Left lung (tissue), 10 donors: ENCODE results near the gene MYZAP. TPM values are rescaled to one million over a fixed set of nuclear protein-coding genes. Genes with fewer than 3 reads are reported as not detected.

Experiments used
- ATAC-seq: fragments of 200-7000 bp; cut with Tn5 transposase; one replicate; pipeline ENCODE4 v1.9.1; 2020; ENCODE audit warnings: moderate library complexity
- DNase-seq, 4 donors: peaks; one replicate each; pipeline ENCODE4 v3.0.0-alpha.2; 2013 to 2020
- H3K27ac ChIP-seq, 2 donors: fragments of 200-600 bp; sonication (generic) in 1 of 2; one replicate each; pipeline versions ENCODE4 v1.5.0 to v1.8.0; 2020 to 2021
- H3K27me3 ChIP-seq, 2 donors: fragments of 200-600 bp; sonication (generic) in 1 of 2; one replicate each; pipeline versions ENCODE4 v1.5.0 to v1.8.0; 2020 to 2021
- H3K36me3 ChIP-seq, 2 donors: fragments of 200-600 bp; sonication (generic) in 1 of 2; one replicate each; pipeline versions ENCODE4 v1.5.0 to v1.8.0; 2020 to 2021
- H3K4me1 ChIP-seq, 2 donors: fragments of 200-600 bp; one replicate each; pipeline ENCODE4 v1.8.0; 2021
- H3K4me3 ChIP-seq, 2 donors: fragments of 200-600 bp; sonication (generic) in 1 of 2; one replicate each; pipeline versions ENCODE4 v1.5.0 to v1.8.0; 2020 to 2021; ENCODE audit warnings: mild to moderate bottlenecking in 1 of 2
- H3K9me3 ChIP-seq, 2 donors: fragments of 200-600 bp; sonication (generic) in 1 of 2; one replicate each; pipeline versions ENCODE4 v1.5.0 to v1.8.0; 2020 to 2021
- intact Hi-C, 2 donors: fragments of 100-400 bp; cut with DNase I; formaldehyde crosslinking; loops; one replicate each; pipeline versions ENCODE4 v1.11.2 to v1.14.2; 2022
- polyA plus RNA-seq, 6 donors: library from polyadenylated mRNA; unstranded; fragments of 120-200 nt; gene quantifications; one replicate each; pipeline ENCODE4 v1.2.1, GENCODE V29; 2013; ENCODE audit not compliant: insufficient read length in 6 of 6
- total RNA-seq, 2 donors: library from RNA; stranded (reverse); fragmentation: NEBNext Ultra II Directional; extraction: Animal tissue kit (Norgen Biotek cat#: 25700); gene quantifications; one replicate each; pipeline ENCODE4 v1.2.1, GENCODE V29; 2021
- TF ChIP-seq, protein P1 (sequence below), 2 donors: fragments of 200-600 bp; sonication (generic) in 1 of 2; IDR thresholded peaks; one replicate each; pipeline versions ENCODE4 v1.5.0 to v1.8.0; 2021; ENCODE audit warnings: antibody characterized with exemption in 2 of 2
- donor health status: DM: no; HTN: yes; CAD: no.
- donor health status: DM: no; HTN: no; CAD: no.

The MYZAP gene
- total and polyA plus RNA-seq, 8 donors: 17.1 to 66.1 (median 63.6) TPM

DNA sequence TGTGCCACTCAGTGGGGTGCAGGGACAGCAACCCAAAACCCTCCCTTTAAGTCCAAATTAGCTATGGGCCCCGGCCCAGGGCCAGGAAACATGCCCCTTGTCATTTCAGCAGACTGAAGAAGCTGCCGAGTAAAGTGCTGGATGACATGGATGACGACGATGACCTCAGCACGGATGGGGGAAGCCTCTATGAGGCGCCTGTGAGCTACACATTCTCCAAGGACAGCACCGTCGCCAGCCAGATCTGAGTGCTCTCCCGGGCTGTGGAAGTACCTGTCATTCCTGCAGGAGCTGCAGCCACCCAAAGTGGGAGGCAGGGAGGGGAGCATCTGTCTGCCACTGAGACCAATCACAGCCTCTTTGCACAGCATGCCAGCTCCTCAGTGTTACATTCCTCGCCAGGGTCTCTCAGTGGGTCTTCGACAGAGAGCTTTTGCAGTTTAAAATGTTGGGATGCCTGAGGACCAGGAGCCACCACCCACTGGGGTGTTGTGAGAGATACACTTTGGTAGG is 44.4 kb upstream of the MYZAP start:
- no peaks in the 10 kb centered on the region for H3K9me3 ChIP-seq
- intact Hi-C loops: no loop called here
- TF ChIP-seq, protein P1, sequence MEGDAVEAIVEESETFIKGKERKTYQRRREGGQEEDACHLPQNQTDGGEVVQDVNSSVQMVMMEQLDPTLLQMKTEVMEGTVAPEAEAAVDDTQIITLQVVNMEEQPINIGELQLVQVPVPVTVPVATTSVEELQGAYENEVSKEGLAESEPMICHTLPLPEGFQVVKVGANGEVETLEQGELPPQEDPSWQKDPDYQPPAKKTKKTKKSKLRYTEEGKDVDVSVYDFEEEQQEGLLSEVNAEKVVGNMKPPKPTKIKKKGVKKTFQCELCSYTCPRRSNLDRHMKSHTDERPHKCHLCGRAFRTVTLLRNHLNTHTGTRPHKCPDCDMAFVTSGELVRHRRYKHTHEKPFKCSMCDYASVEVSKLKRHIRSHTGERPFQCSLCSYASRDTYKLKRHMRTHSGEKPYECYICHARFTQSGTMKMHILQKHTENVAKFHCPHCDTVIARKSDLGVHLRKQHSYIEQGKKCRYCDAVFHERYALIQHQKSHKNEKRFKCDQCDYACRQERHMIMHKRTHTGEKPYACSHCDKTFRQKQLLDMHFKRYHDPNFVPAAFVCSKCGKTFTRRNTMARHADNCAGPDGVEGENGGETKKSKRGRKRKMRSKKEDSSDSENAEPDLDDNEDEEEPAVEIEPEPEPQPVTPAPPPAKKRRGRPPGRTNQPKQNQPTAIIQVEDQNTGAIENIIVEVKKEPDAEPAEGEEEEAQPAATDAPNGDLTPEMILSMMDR (IDR thresholded peaks at IDR 0.05): no peak
- H3K4me1 ChIP-seq: peaks cover 15 to 22% of the 10 kb centered on the region in 2 donors
- no peak overlapping the region for H3K4me3 ChIP-seq
- H3K36me3 ChIP-seq: peaks cover 0 to 14% of the 10 kb centered on the region in 2 donors
- ATAC-seq: no peak
- DNase-seq: no peak
- H3K27me3 ChIP-seq: no peaks in the 10 kb centered on the region
- H3K27ac ChIP-seq: no peak overlapping the region

DNA sequence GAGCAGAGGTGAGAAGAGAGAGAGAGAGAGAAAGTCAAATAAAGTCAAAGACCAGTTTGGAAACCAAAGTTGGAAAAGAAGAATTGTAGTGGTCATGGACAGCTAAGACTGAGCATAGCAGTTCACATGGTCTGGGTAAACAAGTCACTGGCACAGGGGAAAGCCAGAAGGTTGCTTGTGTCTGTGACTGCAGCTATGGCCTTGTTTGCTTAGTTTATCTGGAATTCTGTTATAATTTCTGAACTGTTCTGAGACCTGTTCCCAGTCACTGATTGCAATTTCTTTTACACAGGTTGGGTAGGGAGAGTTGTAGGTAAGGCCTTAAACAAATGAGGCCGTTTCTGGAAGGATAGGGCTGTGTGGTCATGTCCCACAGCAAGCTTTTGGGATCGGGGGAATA is 43.4 kb upstream of the MYZAP start:
- Histone ChIP-seq H3K4me1 (peaks cover 15 to 30% of the 10 kb centered on the region in 2 donors), H3K36me3 (peaks cover 0 to 14% of the 10 kb centered on the region in 2 donors), H3K27me3 (no peaks in the 10 kb centered on the region), H3K4me3 (no peak overlapping the region), H3K9me3 (no peaks in the 10 kb centered on the region), H3K27ac (no peak overlapping the region)
- intact Hi-C loops: no loop called here
- TF ChIP-seq, protein P1 (IDR thresholded peaks at IDR 0.05): no peak
- ATAC-seq (peak; percentile 6), DNase-seq (no peak)

DNA sequence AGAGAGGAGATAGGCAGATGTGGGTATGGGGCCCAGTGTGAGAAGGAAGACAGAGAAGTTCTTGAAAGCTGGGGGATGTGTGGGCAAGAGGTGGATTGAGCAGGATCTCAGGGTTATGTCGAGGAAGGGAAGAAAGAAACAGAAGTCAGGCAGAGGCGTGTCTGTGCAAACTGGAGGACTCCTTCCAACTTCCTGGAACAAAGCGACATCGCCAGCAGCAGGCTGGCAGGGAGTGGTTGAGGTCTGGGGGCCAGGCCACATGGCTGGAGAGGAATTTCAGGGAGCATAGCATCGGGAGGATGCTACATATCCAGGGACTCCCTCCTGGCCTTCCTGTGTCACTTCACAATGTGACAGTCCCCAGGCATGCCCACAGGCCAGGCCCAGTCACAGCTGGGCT is 42.9 kb upstream of the MYZAP start:
- TF ChIP-seq, protein P1 (IDR thresholded peaks at IDR 0.05): no peak
- ATAC-seq (no peak), DNase-seq (no peak)
- H3K9me3 ChIP-seq: no peaks in the 10 kb centered on the region
- peaks cover 15 to 30% of the 10 kb centered on the region in 2 donors for H3K4me1 ChIP-seq
- H3K27me3 ChIP-seq: no peaks in the 10 kb centered on the region
- peaks cover 0 to 14% of the 10 kb centered on the region in 2 donors for H3K36me3 ChIP-seq
- peak overlapping the region in 1 of 2 donors; percentile 26 for H3K27ac ChIP-seq
- intact Hi-C loops: no loop called here
- H3K4me3 ChIP-seq: no peak overlapping the region

DNA sequence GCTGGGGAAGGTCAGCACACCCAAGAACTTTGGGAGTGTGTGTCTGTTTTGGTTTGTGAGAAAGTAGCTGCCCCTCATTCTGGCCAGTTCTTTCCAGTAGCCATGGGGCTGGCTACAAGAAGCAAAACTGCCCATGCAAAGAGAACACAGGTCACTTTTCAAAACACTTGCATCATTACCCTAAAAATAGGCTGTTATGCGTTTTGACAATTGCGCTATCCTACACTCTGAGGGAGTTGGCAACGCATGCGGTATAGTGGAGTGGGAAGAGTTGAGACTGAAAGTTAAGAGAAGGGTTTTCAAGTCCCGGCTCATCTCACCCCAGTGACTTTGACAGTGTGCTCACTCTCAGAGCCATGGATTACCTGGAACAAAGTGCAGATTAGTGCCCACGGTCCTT is 41.8 kb upstream of the MYZAP start:
- no peaks in the 10 kb centered on the region for H3K9me3 ChIP-seq
- peaks cover 15 to 34% of the 10 kb centered on the region in 2 donors for H3K4me1 ChIP-seq
- intact Hi-C loops: no loop called here
- no peak for DNase-seq
- peak overlapping the region; percentile 66 to 71 for H3K27ac ChIP-seq
- no peak overlapping the region for H3K4me3 ChIP-seq
- TF ChIP-seq, protein P1 (IDR thresholded peaks at IDR 0.05): no peak
- peaks cover 0 to 7% of the 10 kb centered on the region in 2 donors for H3K36me3 ChIP-seq
- no peaks in the 10 kb centered on the region for H3K27me3 ChIP-seq
- ATAC-seq: no peak

DNA sequence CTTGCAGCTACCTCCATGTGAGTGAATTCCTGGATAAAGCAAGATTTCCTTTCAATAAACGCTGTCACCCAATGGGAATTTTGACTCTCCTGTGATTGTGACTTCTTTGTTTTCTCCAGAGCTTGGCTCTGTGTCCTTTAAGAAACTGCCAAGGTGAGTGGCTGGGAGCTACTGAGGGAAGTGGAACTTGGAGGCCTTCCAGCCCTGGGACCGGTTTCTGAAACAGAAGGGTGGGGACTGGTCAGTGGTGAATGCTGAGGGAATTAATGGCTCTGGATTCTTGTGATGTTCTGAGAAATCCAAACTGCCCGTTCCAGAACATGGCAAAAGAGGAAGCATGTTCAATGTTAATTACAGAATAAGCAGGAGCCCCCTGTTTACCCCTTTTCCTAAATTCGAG is 41.1 kb upstream of the MYZAP start:
- intact Hi-C loops: no loop called here
- DNase-seq: peak in 2 of 4 donors; percentile 74 to 78
- Histone ChIP-seq H3K27ac (peak overlapping the region; percentile 66 to 71), H3K4me3 (no peak overlapping the region), H3K27me3 (no peaks in the 10 kb centered on the region), H3K36me3 (peaks cover 0 to 7% of the 10 kb centered on the region in 2 donors), H3K4me1 (peaks cover 15 to 34% of the 10 kb centered on the region in 2 donors), H3K9me3 (no peaks in the 10 kb centered on the region)
- TF ChIP-seq, protein P1 (IDR thresholded peaks at IDR 0.05): no peak
- peak; percentile 78 for ATAC-seq
